SH-SY5Y (cell line): Measurements from ENCODE around the gene SPI1.

Source experiments
- GATA2 ChIP-seq: IDR thresholded peaks from 2 replicates; pipeline ENCODE4 v1.6.1; 2011; ENCODE audit warnings: mild to moderate bottlenecking, low read depth, low read length
- GATA3 ChIP-seq: IDR thresholded peaks from 2 replicates; pipeline ENCODE4 v1.6.1; 2011; ENCODE audit warnings: low read depth, mild to moderate bottlenecking, low read length, moderate library complexity

DNA sequence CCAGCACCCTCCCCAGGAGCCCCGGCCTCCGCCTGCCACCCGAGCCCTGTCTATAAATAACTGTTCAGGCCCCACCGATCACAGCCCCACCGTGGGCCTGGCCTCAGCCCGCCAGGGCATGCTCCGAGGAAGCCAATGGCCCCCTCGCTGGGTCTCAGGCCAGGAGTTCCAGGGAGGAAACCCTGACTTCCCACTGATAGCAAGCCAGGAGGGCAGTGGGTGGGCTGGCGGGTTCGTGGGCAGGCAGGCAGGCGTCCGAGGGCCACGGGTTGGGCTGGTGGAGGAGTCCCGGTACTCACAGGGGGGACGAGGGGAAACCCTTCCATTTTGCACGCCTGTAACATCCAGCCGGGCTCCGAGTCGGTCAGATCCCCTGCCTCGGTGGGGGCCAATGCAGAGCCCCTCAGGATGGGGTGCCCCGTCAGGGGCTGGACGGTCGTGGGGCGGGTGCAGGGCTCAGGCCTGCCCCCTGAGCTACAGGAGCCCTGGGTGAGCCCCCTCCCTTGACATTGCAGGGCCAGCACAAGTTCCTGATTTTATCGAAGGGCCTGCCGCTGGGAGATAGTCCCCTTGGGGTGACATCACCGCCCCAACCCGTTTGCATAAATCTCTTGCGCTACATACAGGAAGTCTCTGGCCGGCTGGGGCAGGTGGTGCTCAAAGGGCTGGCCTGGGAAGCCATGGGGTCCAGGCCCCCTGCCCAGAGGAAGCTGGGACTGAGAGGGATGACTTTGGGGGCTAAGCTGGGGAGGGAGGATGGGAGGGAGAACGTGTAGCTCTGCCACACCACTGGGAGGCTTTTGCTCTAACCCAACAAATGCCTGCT, at the start of gene SPI1:
- TF ChIP-seq GATA3 (no peak), GATA2 (no peak)
